Activated CD8-positive, alpha-beta memory T cell treated with anti-CD3 and anti-CD28 coated beads, Interleukin-2, amount 50 U/mL, for 1 hour (primary cell): ENCODE data around the gene ST6GALNAC1.

ENCODE experiments used
- DNase-seq: peaks from one replicate; pipeline ENCODE4 v3.0.0-alpha.2; 2020; ENCODE audit errors: extremely low read depth

ST6GALNAC1 gene, protein sequence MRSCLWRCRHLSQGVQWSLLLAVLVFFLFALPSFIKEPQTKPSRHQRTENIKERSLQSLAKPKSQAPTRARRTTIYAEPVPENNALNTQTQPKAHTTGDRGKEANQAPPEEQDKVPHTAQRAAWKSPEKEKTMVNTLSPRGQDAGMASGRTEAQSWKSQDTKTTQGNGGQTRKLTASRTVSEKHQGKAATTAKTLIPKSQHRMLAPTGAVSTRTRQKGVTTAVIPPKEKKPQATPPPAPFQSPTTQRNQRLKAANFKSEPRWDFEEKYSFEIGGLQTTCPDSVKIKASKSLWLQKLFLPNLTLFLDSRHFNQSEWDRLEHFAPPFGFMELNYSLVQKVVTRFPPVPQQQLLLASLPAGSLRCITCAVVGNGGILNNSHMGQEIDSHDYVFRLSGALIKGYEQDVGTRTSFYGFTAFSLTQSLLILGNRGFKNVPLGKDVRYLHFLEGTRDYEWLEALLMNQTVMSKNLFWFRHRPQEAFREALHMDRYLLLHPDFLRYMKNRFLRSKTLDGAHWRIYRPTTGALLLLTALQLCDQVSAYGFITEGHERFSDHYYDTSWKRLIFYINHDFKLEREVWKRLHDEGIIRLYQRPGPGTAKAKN

DNA sequence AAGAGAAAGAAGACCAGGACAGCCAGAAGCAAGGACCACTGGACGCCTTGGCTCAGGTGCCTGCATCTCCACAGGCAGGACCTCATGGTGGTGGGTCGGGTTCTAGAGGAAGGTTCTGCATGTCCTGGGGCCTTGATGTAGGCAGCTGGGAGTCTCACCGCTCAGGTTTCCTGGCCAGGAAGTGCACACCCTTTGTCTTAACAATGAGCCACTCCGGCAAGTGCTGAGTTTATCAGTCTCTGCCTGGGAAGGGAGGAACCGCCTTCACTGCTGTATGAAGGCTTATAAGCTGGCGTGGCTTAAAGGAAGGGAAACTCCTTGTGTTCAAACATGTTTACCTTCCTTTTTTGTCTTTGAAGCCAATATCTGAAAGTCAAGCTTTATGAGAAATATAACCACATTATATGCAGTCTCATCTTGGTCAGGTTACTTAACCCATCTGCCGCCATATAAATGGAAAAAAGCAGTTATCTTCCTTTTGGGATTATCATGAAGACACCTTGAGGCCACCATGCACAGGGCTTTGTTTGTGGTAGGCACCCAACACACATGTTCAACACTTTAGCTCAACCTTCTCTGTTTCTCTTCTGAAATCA lies at the start of gene ST6GALNAC1:
Gene ST6GALNAC1 (minus strand): TSS at position 205 of the 596 bp plus-strand sequence. CDS start 119 bp downstream, at position 86.
- DNase-seq, result no peak

DNA sequence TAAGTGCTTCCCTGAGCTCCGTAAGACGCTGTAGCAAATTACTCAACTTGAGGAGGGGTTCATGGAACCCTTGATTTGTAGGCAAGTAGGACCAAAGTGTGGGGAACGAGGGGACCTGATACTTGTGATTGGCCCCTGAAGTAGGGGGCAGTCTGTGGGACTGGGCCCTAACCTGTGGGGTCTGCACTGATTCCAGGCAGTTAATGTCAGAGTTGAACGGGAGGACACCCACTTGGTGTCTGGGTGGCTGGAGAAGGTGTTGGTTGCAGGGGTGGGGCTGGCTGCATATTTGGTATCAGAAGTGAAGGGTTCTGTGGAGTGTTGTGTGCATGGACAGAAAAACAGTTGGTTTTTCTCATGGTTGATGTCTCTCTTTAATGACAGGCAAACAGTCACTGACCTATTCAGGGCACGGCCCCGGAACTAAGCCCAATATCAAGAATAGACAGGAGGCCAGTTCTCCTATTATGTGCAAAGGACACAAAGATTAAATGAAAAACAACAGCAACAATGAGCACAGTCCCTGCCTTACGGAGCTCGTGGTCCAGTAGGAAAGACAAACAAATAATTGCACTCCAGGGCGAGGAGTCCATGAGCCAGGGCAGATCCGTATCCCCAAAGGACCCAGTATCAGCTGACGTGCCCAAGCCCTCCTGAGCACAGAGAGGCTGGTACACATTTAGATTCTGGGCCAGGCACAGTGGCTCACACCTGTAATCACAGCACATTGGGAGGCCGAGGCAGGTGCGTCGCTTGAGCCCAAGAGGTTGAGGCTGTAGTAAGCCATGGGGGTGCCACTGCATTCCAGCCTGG lies 48.0 kb upstream of the ST6GALNAC1 start:
- DNase-seq, result no peak

DNA sequence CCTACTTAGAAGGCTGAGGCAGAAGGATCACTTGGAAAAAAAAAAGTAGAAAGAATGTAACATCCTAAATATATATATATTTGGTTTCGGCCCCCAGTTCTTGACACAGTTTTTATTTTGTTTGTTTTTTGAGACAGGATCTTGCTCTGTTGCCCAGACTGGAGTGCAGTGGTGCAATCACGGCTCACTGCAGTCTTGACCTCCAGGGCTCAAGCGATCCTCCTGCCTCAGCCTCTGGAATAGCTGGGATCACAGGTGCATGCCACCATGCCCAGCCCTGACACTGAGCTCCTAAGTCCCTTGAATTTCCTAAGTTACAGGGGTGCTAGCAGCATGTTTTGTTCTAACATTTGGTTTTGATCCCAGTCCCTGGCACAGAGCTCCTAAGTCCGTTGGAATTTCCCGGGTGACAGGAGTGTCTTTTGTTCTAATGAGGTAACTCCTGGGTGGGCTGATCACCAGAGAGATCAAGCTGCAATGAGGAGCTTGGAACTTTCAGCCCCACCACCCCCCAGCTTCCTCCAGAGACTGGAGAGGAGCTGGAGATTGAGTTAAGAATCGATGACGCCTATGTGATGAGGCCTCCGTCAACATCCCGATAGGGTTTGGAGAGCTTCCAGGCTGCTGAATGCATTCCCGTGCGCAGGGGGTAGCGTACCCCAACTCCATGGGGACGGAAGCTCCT lies 47.2 kb upstream of the ST6GALNAC1 start:
- DNase-seq, result no peak

DNA sequence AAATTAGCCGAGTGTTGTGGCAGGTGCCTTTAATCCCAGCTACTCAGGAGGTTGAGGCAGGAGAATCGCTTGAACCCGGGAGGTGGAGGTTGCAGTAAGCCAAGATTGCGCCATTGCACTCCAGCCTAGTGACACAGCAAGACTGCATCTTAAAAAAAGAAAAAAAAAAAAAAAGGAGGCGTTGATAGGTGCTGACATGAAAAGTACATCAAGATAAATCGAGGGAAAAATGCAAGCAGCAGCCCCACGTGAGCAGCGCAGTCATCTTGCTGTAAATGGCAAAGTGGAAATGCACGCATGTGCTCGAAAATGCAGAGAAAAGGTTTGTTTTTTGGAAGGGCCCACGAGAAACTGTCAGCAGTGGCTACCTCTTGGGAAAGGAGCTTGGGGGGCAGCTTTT lies 46.3 kb upstream of the ST6GALNAC1 start:
- DNase-seq, result no peak

DNA sequence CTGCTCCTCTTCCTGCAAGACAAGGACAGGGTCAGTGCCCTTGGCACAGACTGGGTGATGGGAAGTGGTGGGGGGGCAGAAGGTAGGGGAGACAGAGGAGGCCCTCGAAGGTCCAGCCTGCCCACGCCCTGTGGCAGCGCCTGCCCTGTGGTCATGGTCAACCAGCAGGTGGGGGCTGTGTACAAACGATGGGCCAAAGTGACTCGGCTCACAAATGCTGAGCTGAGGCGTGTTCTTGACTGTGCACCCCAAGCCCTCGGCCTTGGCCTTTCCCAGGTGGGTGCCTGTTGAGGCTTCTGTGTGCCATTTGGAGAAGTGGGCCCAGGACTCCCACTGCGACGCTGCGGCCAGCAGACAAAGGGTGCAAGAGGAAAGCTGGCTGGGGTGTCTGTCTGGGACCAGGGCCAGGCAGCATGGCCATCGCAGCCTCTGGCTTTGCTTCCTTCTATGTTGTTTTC lies 44.6 kb upstream of the ST6GALNAC1 start:
- DNase-seq, result no peak

DNA sequence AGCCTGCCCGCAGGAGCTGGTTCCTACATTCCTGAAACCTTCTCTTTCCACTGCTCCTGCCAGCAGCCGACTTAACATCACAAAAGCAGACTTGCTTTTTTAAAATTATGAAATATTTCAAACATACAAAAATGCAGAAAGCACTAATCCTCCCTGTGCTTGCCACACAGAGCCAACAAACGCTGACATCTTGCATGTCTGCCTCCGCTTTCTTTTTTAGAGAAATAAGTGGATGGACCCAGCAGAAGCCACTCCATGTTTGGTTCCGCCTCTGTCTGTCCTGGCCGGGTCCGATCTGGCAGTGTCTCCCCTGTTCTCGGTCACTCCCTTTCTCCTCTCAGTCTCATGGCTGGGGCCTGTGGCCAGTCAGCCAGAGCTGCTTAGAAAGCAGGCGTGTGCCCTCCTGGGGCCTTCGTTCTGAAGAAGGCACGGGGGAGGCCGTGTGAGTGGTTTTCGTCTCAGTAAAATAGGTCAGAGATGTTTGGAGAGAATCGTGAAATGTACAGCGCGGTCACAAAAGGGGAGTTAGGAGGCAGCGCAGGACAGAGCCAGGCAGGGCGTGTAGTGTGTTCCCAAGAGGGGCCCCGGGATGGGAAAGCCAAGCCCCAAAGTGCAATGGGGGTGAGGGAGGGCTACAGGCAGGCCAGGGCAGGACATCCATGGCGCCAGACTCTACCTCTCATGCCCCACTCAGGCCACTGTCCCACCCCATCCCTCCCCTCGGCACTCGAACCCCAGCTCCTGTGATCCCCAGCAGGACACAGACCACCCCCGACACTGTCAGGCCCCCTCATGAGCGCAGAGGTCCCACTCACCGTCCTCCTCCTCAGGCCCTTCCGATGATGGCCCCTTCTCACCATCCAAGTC lies 44.0 kb upstream of the ST6GALNAC1 start:
- DNase-seq, result no peak

DNA sequence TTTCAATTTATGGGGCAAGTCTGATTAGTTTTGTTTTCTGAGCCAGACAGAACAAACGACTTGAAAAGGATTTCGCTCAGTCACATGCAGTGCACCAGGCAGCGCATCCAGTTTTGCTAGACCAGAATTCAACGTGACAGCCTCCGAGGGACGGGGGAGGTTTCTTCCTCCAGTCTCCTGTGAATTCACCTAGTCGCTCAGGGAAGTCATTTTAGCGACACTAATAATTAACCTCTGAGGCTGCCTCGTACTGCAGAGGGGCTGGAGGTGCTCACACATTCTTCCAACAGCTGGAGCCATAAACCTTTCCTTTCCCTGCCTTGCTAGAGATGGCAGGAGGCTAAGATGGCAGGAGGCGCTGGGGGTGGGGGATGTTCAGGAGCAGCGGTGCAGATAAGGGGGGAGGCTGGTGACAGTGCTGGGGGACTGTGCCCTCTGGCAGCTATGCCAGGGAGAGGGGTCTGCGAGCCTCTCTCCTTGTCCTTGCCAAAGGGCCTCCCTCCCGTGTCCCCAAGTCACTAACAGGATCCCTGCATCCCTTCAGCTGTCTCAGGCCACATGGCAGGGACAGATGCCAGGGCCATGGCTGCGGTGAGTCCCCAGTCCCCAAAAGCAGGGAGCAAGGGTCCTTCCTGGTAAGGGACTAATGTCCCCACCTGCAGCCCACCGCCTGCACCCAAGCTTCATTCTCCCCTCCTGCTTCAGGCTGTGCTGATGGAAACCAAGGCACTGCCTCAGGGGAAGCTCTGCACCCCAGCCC lies 43.2 kb upstream of the ST6GALNAC1 start:
- no peak for DNase-seq

DNA sequence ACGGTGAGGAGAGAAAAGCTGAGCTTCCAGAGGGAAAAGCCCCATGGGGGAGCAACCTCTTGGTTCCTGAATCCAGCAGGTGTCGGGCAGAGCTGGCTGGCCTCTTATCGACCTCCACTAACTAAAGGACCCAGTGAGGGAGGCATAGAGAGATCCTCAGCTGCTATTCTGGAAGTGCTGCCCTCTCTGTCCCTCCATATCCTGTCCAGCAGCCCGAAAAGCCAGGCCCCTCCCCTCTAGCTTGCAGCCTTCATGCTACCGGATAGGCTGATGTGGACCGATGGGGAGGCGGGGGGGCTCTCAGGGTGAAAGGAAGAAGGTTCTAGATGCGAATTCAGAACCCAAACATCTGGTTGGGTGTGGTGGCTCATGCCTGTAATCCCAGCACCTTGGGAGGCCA lies 42.3 kb upstream of the ST6GALNAC1 start:
- DNase-seq, result no peak

DNA sequence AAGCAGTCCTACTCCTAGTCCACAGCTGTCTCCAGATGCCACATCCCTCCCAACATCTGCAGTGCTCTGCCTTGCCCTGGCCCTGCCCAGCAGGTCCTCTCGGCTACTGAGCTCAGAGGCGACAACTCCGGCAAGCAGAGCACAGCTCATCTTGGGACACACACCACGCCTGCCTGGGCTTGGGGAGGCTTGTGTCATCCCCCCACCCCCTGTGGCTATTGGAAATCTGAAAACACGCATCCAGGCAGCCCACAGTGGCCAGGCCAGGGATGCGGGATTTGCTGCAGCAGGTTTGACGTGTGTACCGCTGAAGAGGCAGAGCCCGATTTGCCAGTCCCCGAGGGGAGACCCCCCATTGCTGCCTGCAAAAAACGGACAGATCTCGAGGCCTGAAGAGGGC lies 41.8 kb upstream of the ST6GALNAC1 start:
- no peak for DNase-seq

DNA sequence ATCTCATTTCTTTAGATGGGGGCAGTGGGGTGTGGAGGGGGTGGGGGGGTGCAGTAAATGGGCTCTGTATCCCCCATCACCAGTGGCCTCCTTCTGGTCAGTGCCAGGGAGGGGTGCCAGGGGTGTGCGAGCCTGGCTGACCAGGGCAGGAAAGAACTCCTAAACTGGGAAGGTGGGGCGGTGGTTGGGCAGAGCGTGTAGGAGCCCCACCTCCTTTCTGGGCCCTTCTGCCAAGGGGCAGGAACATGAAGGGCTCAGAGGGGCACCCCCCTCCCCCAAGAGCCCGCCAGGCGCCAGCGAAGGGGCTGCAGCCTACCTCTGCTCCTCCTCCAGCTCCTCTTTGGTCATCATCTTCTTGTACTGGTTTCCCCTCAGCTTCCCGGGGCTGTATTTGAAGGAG lies 41.2 kb upstream of the ST6GALNAC1 start:
- DNase-seq, result no peak

DNA sequence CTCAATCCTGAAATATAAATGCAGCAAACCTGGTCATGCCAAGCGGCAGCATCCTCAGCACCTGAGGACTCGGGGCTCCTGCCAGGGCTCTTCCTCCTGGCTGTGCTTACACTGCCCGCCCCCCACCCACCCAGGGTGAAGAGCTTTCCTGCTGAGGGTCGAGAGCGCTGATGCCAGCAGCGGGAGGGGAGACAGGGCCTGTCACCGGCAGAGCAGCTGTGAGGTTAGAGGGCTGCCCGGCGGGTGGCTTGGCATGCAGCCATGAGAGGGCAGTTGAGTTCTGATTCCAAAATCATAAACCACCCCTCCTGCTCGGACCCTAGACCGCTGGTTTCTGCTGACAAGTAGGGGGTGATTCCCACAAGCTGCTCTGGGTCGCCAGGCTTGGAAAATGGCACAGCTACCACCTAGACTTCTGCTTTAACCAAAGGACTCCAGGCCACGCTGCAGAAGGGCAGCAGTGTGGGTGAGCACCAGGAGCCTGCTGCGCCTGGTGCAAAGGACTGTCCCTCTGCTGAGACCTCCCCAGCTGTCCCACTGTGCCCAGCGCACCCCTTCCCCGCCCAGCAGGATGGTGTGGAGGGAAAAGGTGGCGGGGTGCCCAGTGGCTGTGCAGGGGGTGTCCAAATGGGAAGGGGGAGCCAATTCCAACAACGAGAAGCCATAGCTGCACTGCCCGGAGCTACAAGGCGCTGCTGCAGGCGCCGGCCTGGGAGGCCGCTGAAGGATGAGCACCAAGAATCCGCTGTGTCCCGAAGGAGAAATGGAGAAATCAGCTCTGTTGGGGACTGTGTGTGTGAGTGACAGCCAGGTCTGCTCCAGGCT lies 40.6 kb upstream of the ST6GALNAC1 start:
- no peak for DNase-seq

DNA sequence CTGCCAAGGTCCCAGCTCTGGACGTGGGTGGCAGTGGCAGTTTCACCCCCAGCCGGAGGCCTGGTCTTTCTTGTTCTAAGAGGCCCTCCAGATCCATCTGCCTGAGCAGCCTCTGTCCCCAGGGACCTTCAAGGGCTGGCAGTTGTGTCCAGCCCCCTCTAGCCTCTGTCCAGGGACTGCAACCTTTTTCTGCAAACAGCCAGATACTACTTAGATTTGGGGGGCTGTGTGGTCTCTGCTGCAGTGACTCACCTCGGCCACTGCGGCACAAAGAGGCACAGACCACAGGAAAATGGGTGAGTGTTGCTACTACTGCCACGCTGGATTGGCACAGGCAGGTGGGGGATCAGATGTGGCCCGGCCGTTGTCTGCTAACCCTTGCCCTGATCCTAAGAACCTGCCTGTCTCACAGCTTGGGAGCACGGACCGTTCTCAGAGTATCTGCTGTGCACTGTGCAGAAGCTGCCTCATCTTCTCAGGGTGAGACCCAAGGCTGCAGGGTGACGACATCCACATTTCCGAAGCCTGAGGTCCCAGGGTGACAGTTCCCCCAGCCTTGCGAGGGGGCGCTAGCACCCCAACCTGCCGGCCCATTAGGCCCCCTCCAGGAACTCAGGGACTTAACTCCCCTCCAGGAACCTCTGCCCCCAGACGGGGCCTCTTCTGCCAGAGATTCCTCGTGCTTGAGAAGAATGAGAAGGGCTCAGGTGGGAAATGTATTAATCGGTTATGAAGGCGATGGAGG lies 39.6 kb upstream of the ST6GALNAC1 start:
- no peak for DNase-seq

DNA sequence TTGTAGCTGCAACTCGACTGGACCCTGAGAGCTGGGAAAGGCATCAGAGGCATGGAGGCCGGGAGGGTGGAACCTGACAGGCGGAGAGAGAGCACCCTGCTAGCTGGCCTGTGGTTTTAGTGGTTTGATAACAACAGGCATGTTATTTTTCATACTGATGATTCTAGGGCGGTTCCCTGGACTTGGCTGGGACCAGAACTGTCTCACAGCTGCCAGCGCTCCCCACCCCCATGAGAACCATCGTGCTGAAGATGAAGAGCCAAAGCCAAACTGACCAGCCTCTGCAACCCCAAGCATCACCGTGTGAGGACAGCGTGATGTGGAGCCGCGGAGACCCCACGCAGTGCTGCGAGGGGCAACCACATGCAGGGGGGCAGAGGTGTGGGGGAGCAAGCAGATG lies 38.7 kb upstream of the ST6GALNAC1 start:
- DNase-seq, result no peak

DNA sequence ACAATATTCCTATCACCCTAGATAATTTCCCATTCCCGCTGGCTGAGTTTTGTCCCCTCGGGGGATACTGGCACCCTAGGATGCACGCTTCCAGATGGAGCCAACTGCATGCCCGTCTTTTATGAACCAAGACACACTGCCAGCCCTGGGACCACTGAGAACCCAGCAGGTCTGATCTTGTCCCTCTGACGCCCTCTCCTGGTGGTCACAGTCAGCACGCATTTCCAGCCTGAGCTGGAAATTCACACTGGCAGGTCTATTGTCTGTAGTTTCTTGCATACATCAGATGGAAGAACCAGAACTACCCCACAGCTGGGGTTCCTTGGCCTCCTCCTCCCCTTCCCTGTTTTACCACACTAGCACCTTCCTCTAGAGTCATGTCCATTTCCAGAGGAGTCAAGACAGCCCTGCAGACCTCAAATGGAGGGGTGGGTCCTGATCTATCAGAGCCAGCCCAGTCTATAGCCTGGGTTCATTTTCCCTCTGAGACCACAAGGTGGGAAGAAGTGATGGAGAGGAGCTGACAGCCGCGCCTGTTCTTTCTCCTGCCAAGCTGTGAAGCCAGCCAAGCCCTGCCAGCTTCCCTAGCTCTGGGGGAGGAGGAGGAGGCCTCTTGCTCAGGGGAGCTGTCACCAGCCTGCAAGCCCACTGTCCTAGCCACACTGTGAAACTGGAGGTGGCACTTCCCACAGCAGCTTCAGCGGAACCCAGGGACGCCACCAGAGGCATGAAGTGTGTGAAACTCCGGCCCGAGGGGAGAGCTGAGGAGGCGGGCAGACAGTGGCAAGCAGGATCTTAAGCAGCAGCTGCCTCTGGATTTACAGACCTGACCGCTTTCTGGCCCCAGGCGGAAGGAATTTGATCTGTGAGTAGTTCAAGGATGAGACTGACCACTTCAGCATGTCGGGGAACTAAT lies 37.9 kb upstream of the ST6GALNAC1 start:
- DNase-seq, result peak; percentile 51

DNA sequence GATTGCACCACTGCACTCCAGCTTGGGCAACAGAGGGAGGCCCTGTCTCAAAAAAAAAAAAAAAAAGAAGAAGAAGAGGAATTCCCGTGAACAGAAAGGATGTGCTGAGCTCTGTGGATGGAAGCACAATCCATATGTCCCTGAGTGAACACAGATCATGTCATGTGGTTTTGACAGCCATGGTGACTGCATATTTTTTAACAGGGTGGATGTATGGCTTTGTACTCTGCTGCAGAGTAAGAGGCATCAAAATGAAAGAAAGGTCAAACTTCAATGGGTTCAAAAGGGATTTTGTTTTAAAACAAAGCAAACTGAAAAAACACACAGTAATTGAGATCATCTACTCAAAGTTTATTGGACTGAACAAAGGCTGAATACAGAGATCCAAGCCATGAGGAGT lies 35.7 kb upstream of the ST6GALNAC1 start:
- DNase-seq, result no peak

DNA sequence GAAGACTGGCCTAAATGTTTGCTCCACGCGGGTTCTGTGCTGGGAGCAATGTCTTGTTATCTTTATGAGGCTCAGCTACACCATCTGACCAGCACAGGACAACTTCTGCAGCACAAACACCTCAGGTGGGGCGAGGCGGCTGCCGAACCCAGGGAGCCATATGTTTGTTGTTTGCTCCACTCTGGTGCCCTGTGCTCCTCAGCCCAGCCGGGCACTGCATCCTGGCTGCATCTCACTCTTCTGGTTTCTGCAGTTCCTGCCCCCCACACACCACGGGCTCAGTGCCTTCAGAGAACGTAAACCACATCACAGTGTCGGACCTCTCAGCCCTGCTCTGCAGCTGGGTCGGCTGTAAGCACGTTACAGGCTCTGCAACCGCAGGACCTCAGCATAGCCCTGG lies 34.8 kb upstream of the ST6GALNAC1 start:
- DNase-seq, result no peak

DNA sequence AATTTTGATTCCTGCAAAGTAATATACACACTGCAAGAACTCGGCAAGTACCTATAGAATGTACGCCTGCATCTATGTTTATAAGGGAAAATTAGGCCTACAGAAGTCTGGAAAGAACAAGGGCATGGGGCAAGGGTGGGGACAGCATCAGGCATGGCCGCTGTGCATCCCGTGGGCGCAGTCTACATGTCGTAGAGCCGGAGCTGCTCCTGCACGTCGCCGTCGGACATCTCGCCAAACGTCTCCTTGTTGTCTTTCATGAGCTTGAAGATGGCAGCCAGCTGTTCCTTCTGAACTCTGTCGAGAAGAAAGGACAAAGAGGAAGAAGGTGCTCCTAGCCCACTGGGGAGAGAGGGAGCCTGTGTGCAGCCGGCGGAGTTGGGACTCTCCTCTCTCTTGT lies 33.8 kb upstream of the ST6GALNAC1 start:
- no peak for DNase-seq
